H7 (cell line): ENCODE results near the gene HYDIN. TPM values are rescaled to one million over a fixed set of nuclear protein-coding genes. Genes with fewer than 3 reads are reported as not detected.
"Not testable (repeated sequence)": the region's sequence is repeated elsewhere in the genome, so short reads cannot be mapped to it uniquely, and the experiment has no call there.

Experiments used
- DNase-seq: peaks from one replicate; pipeline ENCODE4 v3.0.0; 2012
- H3K27me3 ChIP-seq: 2 replicates; pipeline ENCODE4 v1.6.0; 2011; ENCODE audit warnings: mild to moderate bottlenecking, low read length; ENCODE audit not compliant: control insufficient read depth, insufficient read depth
- H3K36me3 ChIP-seq: replicated peaks from 2 replicates; pipeline ENCODE4 v1.5.1; 2011; ENCODE audit warnings: low read length; ENCODE audit not compliant: control insufficient read depth, insufficient read depth
- H3K4me3 ChIP-seq: 2 replicates; pipeline ENCODE4 v1.5.1; 2011; ENCODE audit warnings: low read depth, mild to moderate bottlenecking, control low read depth, low read length, moderate library complexity; ENCODE audit not compliant: insufficient read depth
- total RNA-seq: library from RNA; depleted of rRNA; stranded (reverse); fragments of >200 nt; shearing (Covaris generic); gene quantifications from 2 replicates; pipeline ENCODE4 v1.2.3, GENCODE V29; 2014

Gene HYDIN
- total RNA-seq, 1 experiment from 2014 or later, result 0.69 TPM

GRCh38 chr16:70823498-70824118 lies 406.9 kb downstream of the HYDIN start:
- H3K4me3 ChIP-seq, H3K36me3 ChIP-seq, DNase-seq, H3K27me3 ChIP-seq: not testable (repeated sequence)

GRCh38 chr16:70822734-70823133 lies 407.8 kb downstream of the HYDIN start:
- not testable (repeated sequence) for H3K27me3 ChIP-seq, H3K36me3 ChIP-seq, H3K4me3 ChIP-seq, DNase-seq

- not testable (repeated sequence) for DNase-seq, H3K36me3 ChIP-seq, H3K27me3 ChIP-seq, H3K4me3 ChIP-seq
These were observed 412.4 kb downstream of the HYDIN start for GRCh38 chr16:70818088-70818487.

GRCh38 chr16:70809392-70810060 lies 421.0 kb downstream of the HYDIN start:
- H3K27me3 ChIP-seq, result peaks cover 2% of the 10 kb centered on the region; the same call in 1 of the 2 replicates
- no peak overlapping the region for H3K4me3 ChIP-seq
- no peaks in the 10 kb centered on the region for H3K36me3 ChIP-seq
- no peak for DNase-seq

GRCh38 chr16:70808371-70808770 lies 422.2 kb downstream of the HYDIN start:
- Histone ChIP-seq H3K36me3 (no peaks in the 10 kb centered on the region), H3K4me3 (no peak overlapping the region), H3K27me3 (peaks cover 2% of the 10 kb centered on the region; the same call in 1 of the 2 replicates)
- no peak for DNase-seq

- H3K36me3 ChIP-seq, result no peaks in the 10 kb centered on the region
- H3K27me3 ChIP-seq, result peaks cover 2% of the 10 kb centered on the region; the same call in 1 of the 2 replicates
- H3K4me3 ChIP-seq, result no peak overlapping the region
- DNase-seq, result no peak
These were observed 424.7 kb downstream of the HYDIN start for GRCh38 chr16:70805787-70806186.

GRCh38 chr16:70805380-70805779 lies 425.1 kb downstream of the HYDIN start:
- no peak for DNase-seq
- Histone ChIP-seq H3K4me3 (no peak overlapping the region), H3K27me3 (peaks cover 2% of the 10 kb centered on the region; the same call in 1 of the 2 replicates), H3K36me3 (no peaks in the 10 kb centered on the region)

- DNase-seq, result no peak
- Histone ChIP-seq H3K36me3 (no peaks in the 10 kb centered on the region), H3K27me3 (peaks cover 2% of the 10 kb centered on the region; the same call in 1 of the 2 replicates), H3K4me3 (no peak overlapping the region)
These were observed 425.8 kb downstream of the HYDIN start for GRCh38 chr16:70804734-70805169.

GRCh38 chr16:70804153-70804733 lies 426.3 kb downstream of the HYDIN start:
- no peak for DNase-seq

GRCh38 chr16:70803319-70803718 lies 427.2 kb downstream of the HYDIN start:
- H3K27me3 ChIP-seq, result peaks cover 2% of the 10 kb centered on the region; the same call in 1 of the 2 replicates
- DNase-seq, result no peak

More at GRCh38 chr16:70804153-70804733, 426.3 kb downstream of the HYDIN start:
- peaks cover 2% of the 10 kb centered on the region; the same call in 1 of the 2 replicates for H3K27me3 ChIP-seq
- no peaks in the 10 kb centered on the region for H3K36me3 ChIP-seq
- H3K4me3 ChIP-seq, result no peak overlapping the region

GRCh38 chr16:70801611-70802010 lies 428.9 kb downstream of the HYDIN start:
- DNase-seq, result no peak
- Histone ChIP-seq H3K4me3 (no peak overlapping the region), H3K27me3 (no peaks in the 10 kb centered on the region; the same call in 1 of the 2 replicates), H3K36me3 (no peaks in the 10 kb centered on the region; the same call in none of the 2 replicates)

More at GRCh38 chr16:70803319-70803718, 427.2 kb downstream of the HYDIN start:
- Histone ChIP-seq H3K4me3 (no peak overlapping the region), H3K36me3 (no peaks in the 10 kb centered on the region; the same call in none of the 2 replicates)

GRCh38 chr16:70800781-70801480 lies 429.6 kb downstream of the HYDIN start, which contains the start of gene VAC14:
TSS of gene VAC14 (minus strand) at chr16:70801158. CDS start at chr16:70800900, 258 bp downstream.
- Histone ChIP-seq H3K4me3 (peak within 1 kb of the TSS; percentile 80), H3K27me3 (no peaks in the 10 kb centered on the region; the same call in 1 of the 2 replicates), H3K36me3 (no peaks in the 10 kb centered on the region; the same call in none of the 2 replicates)
- peak; percentile 97 for DNase-seq

GRCh38 chr16:70800311-70800710 lies 430.2 kb downstream of the HYDIN start:
- peak overlapping the region; percentile 80 for H3K4me3 ChIP-seq
- no peak for DNase-seq
- H3K36me3 ChIP-seq, result no peaks in the 10 kb centered on the region; the same call in none of the 2 replicates
- H3K27me3 ChIP-seq, result no peaks in the 10 kb centered on the region; the same call in 1 of the 2 replicates

- no peaks in the 10 kb centered on the region for H3K27me3 ChIP-seq
- DNase-seq, result no peak
- H3K36me3 ChIP-seq, result no peaks in the 10 kb centered on the region; the same call in none of the 2 replicates
- H3K4me3 ChIP-seq, result no peak overlapping the region
These were observed 434.2 kb downstream of the HYDIN start for GRCh38 chr16:70796301-70796700.
